GM12878 (cell line): ENCODE measurements around the gene SH3BP1. TPM values are rescaled to one million over a fixed set of nuclear protein-coding genes. Genes with fewer than 3 reads are reported as not detected.
A peak's percentile ranks its signal among the peaks of the same experiment; 100 is the strongest.

ENCODE experiments used
- ATAC-seq: fragments of 200-7000 bp; cut with Tn5 transposase; 3 replicates; pipeline ENCODE4 v1.9.1; 2020; ENCODE audit warnings: mild to moderate bottlenecking, moderate library complexity
- BruUV-seq: library from RNA; stranded (reverse); fragments of 400-500 nt; replicated peaks from 2 replicates; lab custom pipeline; 2021; lab: Mats Ljungman, UMichigan
- CTCF ChIA-PET: fragments of 300-600 bp; sonication (Branson Sonifier 250); formaldehyde crosslinking; extraction: SDS; loops from one replicate; lab custom pipeline; 2021; ENCODE audit warnings: inconsistent platforms; lab: Yijun Ruan, JAX
- POLR2A ChIA-PET: fragments of 350-600 bp; formaldehyde crosslinking; extraction: SDS; loops from one replicate; lab custom pipeline; 2021; ENCODE audit warnings: inconsistent platforms; lab: Charles Lee
- RAD21 ChIA-PET: fragments of 300-600 bp; sonication (Branson Sonifier 250); formaldehyde crosslinking; loops from one replicate; lab custom pipeline; 2023; ENCODE audit warnings: antibody characterized with exemption; ENCODE audit not compliant: unreplicated experiment; lab: Charles Lee
- SMC1A ChIA-PET: fragments of 300-600 bp; sonication (Branson Sonifier 250); formaldehyde crosslinking; loops from one replicate; lab custom pipeline; 2023; ENCODE audit not compliant: unreplicated experiment, uncharacterized antibody; lab: Charles Lee
- DNase-seq: peaks from one replicate; pipeline ENCODE4 v3.0.0-alpha.2; 2011; ENCODE audit warnings: low read depth, low spot score
- FAIRE-seq: peaks from 3 replicates; lab custom pipeline; 2011; peaks lifted over from hg19 to GRCh38; lab: Jason Lieb, UNC
- H2AFZ ChIP-seq: 2 replicates; pipeline ENCODE4 v1.6.0; 2011; ENCODE audit warnings: low read depth, low read length, control low read depth; ENCODE audit not compliant: control insufficient read depth
- H3K27ac ChIP-seq: 2 replicates; pipeline ENCODE4 v1.5.1; 2011; ENCODE audit warnings: control low read depth; ENCODE audit not compliant: control insufficient read depth, insufficient read depth
- H3K27me3 ChIP-seq, 2 experiments: replicated peaks in 1 of 2; 2 replicates each; pipeline versions ENCODE4 v1.6.0 to v1.6.1; 2011; ENCODE audit warnings: low read length in 1 of 2; ENCODE audit not compliant: control insufficient read depth in 2 of 2, insufficient read depth in 2 of 2
- H3K36me3 ChIP-seq, 2 experiments: 2 replicates each; pipeline ENCODE4 v1.5.1; 2011; ENCODE audit warnings: low read length in 1 of 2; ENCODE audit not compliant: control insufficient read depth in 2 of 2, insufficient read depth in 2 of 2
- H3K4me1 ChIP-seq: 2 replicates; pipeline ENCODE4 v1.6.1; 2011; ENCODE audit warnings: mild to moderate bottlenecking, low read length, moderate library complexity, mixed read lengths; ENCODE audit not compliant: control insufficient read depth, insufficient read depth
- H3K4me2 ChIP-seq: 2 replicates; pipeline ENCODE4 v1.6.0; 2011; ENCODE audit warnings: control low read depth; ENCODE audit not compliant: control insufficient read depth, insufficient read depth
- H3K4me3 ChIP-seq: fragments of 200-600 bp; sonication (generic); 2 replicates; pipeline ENCODE4 v1.5.1; 2016
- H3K79me2 ChIP-seq: 2 replicates; pipeline ENCODE4 v1.6.0; 2011; ENCODE audit warnings: low read length; ENCODE audit not compliant: control insufficient read depth, insufficient read depth
- H3K9ac ChIP-seq: 2 replicates; pipeline ENCODE4 v1.8.0; 2011; ENCODE audit warnings: low read length, control low read depth, mixed read lengths; ENCODE audit not compliant: control insufficient read depth, insufficient read depth
- H3K9me3 ChIP-seq: replicated peaks from 3 replicates; pipeline ENCODE4 v1.5.1; 2011; ENCODE audit warnings: mild to moderate bottlenecking, low read length; ENCODE audit not compliant: control insufficient read depth, insufficient read depth
- H4K20me1 ChIP-seq: 2 replicates; pipeline ENCODE4 v1.6.0; 2011; ENCODE audit not compliant: control insufficient read depth, insufficient read depth
- BCL11A ChIP-seq: IDR thresholded peaks from 2 replicates; pipeline ENCODE4 v1.6.1; 2011; ENCODE audit warnings: low read depth, low read length
- CEBPB ChIP-seq, 2 experiments: fragments of 150-350 bp in 1 of 2; IDR thresholded peaks; 2 replicates each; pipeline ENCODE4 v1.6.1; 2012 to 2014; ENCODE audit warnings: low read depth in 2 of 2, low read length in 2 of 2, borderline replicate concordance in 1 of 2, inconsistent platforms in 1 of 2
- CTCF ChIP-seq, 3 experiments: IDR thresholded peaks in 2 of 3; conservative IDR thresholded peaks in 1 of 3; 2 replicates each; pipeline ENCODE4 v1.5.1; 2011; ENCODE audit warnings: low read depth in 3 of 3, low read length in 3 of 3, mild to moderate bottlenecking in 3 of 3, control low read depth in 2 of 3, moderate library complexity in 2 of 3, inconsistent platforms in 1 of 3, mixed read lengths in 1 of 3; ENCODE audit not compliant: control insufficient read depth in 2 of 3, insufficient read depth in 1 of 3; ENCODE audit errors: extremely low read depth in 1 of 3
- IKZF1 ChIP-seq: fragments of 450-650 bp; conservative IDR thresholded peaks from 2 replicates; pipeline ENCODE4 v1.6.1; 2017; ENCODE audit warnings: antibody characterized with exemption, mild to moderate bottlenecking
- IKZF2 ChIP-seq, 2 experiments: fragments of 450-650 bp; IDR thresholded peaks; 2 replicates each; pipeline ENCODE4 v1.6.1; 2017; ENCODE audit warnings: mild to moderate bottlenecking in 2 of 2, moderate library complexity in 2 of 2
- RAD21 ChIP-seq: IDR thresholded peaks from 2 replicates; pipeline ENCODE4 v1.6.1; 2011; ENCODE audit warnings: mild to moderate bottlenecking, low read depth, low read length, moderate library complexity; ENCODE audit not compliant: insufficient read depth
- RB1 ChIP-seq: fragments of 450-650 bp; formaldehyde crosslinking; IDR thresholded peaks from 2 replicates; pipeline ENCODE4 v1.6.1; 2017; ENCODE audit warnings: mild to moderate bottlenecking, borderline replicate concordance
- RELA ChIP-seq: fragments of 450-650 bp; IDR thresholded peaks from 2 replicates; pipeline ENCODE4 v1.8.0; 2014; ENCODE audit warnings: borderline replicate concordance; ENCODE audit not compliant: partially characterized antibody
- SMARCA5 ChIP-seq: fragments of 450-650 bp; IDR thresholded peaks from 2 replicates; pipeline ENCODE4 v1.6.1; 2017; ENCODE audit warnings: mild to moderate bottlenecking
- SPI1 ChIP-seq: IDR thresholded peaks from 2 replicates; pipeline ENCODE4 v1.6.1; 2011; ENCODE audit warnings: low read depth, mild to moderate bottlenecking, low read length, moderate library complexity, borderline replicate concordance; ENCODE audit not compliant: insufficient read depth
- SUZ12 ChIP-seq: fragments of 200-600 bp; sonication (generic); IDR thresholded peaks from one replicate; pipeline ENCODE4 v1.6.1; 2018; ENCODE audit warnings: antibody characterized with exemption, mild to moderate bottlenecking; ENCODE audit not compliant: unreplicated experiment
- ZNF592 ChIP-seq: fragments of 450-650 bp; IDR thresholded peaks from 2 replicates; pipeline ENCODE4 v1.6.1; 2017; ENCODE audit warnings: mild to moderate bottlenecking, moderate library complexity
- ZZZ3 ChIP-seq: IDR thresholded peaks from 2 replicates; pipeline ENCODE4 v1.6.1; 2011; ENCODE audit warnings: low read depth; ENCODE audit not compliant: control insufficient read depth, insufficient read length
- WGBS: methylation state at CpG from one replicate; pipeline ENCODE4 v1.1.6; 2016; ENCODE audit warnings: low lambda C conversion rate; ENCODE audit not compliant: insufficient replicate concordance, insufficient coverage; ENCODE audit errors: missing lambda C conversion rate; 5-methylcytosine and 5-hydroxymethylcytosine counted together
- in situ Hi-C: fragments of 300-500 bp; cut with MboI; formaldehyde crosslinking; loops from 9 replicates; pipeline ENCODE4 v1.14.3; 2018; ENCODE audit warnings: mixed read lengths
- intact Hi-C: fragments of 100-400 bp; cut with micrococcal nuclease; formaldehyde crosslinking; loops from one replicate; pipeline ENCODE4 v1.14.2; 2022; ENCODE audit not compliant: unreplicated experiment
- polyA plus RNA-seq, 11 experiments: library from polyadenylated mRNA; depleted of rRNA in 4 of 11; unstranded in 6 of 11; stranded (reverse) in 5 of 11; fragments of >200 nt; fragmentation: Nextera tagmentation in 4 of 11; fragmentation: Illumina TruSeq in 1 of 11; extraction: Ambion mirVana in 4 of 11; extraction: Trizol in 1 of 11; gene quantifications; 1 replicate in 1 of 11; 2 replicates in 10 of 11; pipeline versions ENCODE4 v1.2.1 to v1.2.3, GENCODE V29; 2011 to 2016; ENCODE audit warnings: inconsistent platforms in 2 of 11, missing spikeins in 2 of 11, low read depth in 1 of 11
- total RNA-seq, 4 experiments: library from RNA; depleted of rRNA in 3 of 4; stranded (reverse); fragments of >200 nt in 3 of 4; fragmentation: Illumina TruSeq in 1 of 4; extraction: Trizol in 1 of 4; gene quantifications; 2 replicates each; pipeline versions ENCODE4 v1.2.1 to v1.2.3, GENCODE V29; 2013 to 2021

Gene SH3BP1
- total and polyA plus RNA-seq, 10 of the 15 experiments (the other 5 are each of a cell fraction or from before 2014, with no cell fraction given), result 0.29 to 70.5 (median 22.5) TPM

DNA sequence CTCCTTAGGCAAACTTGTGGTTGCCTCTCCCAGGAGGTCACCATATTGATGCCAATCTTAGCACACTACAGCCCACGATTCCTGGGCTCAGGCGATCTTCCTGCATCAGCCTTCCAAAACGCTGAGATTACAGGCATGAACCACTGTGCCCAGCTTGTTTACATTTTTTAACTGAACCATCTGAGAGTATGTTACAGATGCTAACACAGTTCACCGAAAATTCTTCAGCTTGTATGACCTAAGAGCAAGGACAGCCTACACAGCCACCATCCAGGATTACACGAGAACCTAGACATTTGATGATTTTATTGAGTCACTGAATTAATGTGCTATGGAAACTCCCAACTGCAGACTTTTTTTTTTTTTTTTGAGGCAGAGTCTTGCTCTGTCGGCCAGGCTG, 30.1 kb downstream of the SH3BP1 start (continued):
- TF ChIP-seq ZNF592 (no peak), RELA (no peak), CEBPB (IDR thresholded peaks at IDR 0.05; ENCODE audit: borderline replicate concordance in 1 of 2, low read depth in 2 of 2, low read length in 2 of 2) (no peak), ZZZ3 (no peak), SMARCA5 (no peak), BCL11A (no peak)

DNA sequence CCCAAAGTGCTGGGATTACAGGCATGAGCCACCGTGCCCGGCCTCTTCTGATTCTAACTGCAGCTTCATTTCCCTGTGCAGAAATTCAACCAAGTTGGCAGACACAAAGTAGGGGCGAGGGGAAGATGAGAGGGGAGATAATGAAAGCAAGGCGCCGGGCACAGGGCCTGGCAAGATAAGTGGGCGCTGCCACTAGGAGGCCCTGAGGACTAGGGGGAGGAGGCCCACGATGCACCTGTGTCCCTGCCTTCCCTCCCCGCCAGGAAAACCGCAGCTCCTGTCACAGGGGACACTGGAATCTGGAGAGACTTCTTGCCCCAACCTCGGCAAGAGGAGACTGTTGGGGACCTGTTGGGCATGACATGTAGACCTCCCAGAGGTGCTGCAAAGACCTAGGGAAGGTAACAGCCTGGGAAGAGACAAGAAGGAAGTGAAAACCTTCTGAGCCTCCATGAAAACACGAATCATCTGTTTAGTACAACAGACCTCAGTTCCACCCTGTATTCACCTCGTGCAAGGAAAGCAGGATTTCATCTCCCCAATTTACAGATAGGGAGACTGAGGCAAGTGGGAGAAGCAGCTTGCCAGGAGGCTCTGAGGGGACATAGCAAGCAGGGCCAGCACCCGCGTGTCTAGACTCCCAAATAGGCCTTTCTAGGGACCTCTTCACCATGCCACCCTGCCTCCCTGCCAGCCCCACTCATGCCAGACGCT, 32.9 kb downstream of the SH3BP1 start:
- Histone ChIP-seq H3K79me2 (peaks cover 24% of the 10 kb centered on the region), H3K27ac (peak overlapping the region; percentile 14; the same call in 1 of the 2 replicates), H3K36me3 (no peaks in the 10 kb centered on the region), H3K4me2 (0 out of 2 replicates have a peak overlapping the region, but pooled peaks have one; percentile 36), H2AFZ (peak overlapping the region; percentile 37), H3K9ac (no peak overlapping the region), H3K4me3 (no peak overlapping the region), H3K9me3 (no peaks in the 10 kb centered on the region), H3K27me3 (no peaks in the 10 kb centered on the region), H4K20me1 (no peaks in the 10 kb centered on the region), H3K4me1 (peaks cover 23% of the 10 kb centered on the region)
- CTCF ChIA-PET, result interaction anchor here (1.0 to 19.9 kb wide), 5 partner anchors 8 to 34 kb away, joined by 3 to 414 read pairs (median 13); partner anchors contain the start of genes PDXP and SH3BP1
- RAD21 ChIA-PET, result interaction anchor here (1.0 to 2.1 kb wide), 5 partner anchors 9 to 64 kb away, joined by 3 to 9 read pairs (median 5); partner anchors contain the start of genes GGA1 and PDXP
- intact Hi-C loops, result no loop called here
- DNase-seq (no peak), ATAC-seq (no peak), FAIRE-seq (peak; percentile 87)
- SMC1A ChIA-PET, result interaction anchor here (1.2 to 3.8 kb wide), 4 partner anchors 11 to 65 kb away, joined by 4 to 34 read pairs (median 6); partner anchors contain the start of gene PDXP
- WGBS, result 52% methylated on average over 15 of the region's 15 CpGs
- no TSS peak for BruUV-seq
- POLR2A ChIA-PET, result interaction anchor here (0.6 to 2.3 kb wide), 2 partner anchors 14 to 770 kb away, joined by 6 to 10 read pairs; partner anchors contain the start of gene PDXP
- in situ Hi-C loops, result no loop called here
- TF ChIP-seq CTCF (IDR thresholded peaks at IDR 0.05 in 2 of 3, conservative IDR thresholded peaks at IDR 0.05 in 1 of 3; ENCODE audit: control insufficient read depth in 2 of 3, extremely low read depth in 1 of 3, insufficient read depth in 1 of 3, low read depth in 3 of 3, low read length in 3 of 3) (peak in 2 of 3 experiments; percentile 9 to 18; a peak in 2 of 6 replicates), RAD21 (no peak), SUZ12 (no peak), IKZF2 (IDR thresholded peaks at IDR 0.05) (peak; percentile 18 to 32; a peak in 1 of 4 replicates), RB1 (no peak), SPI1 (peak; percentile 58; the same call in 1 of the 2 replicates), IKZF1 (0 out of 2 replicates have a peak, but pooled peaks have one; percentile 47)
